SH-SY5Y (cell line): ENCODE measurements around the gene AMPH.

ENCODE experiments used
- GATA2 ChIP-seq: IDR thresholded peaks from 2 replicates; pipeline ENCODE4 v1.6.1; 2011; ENCODE audit warnings: mild to moderate bottlenecking, low read depth, low read length
- GATA3 ChIP-seq: IDR thresholded peaks from 2 replicates; pipeline ENCODE4 v1.6.1; 2011; ENCODE audit warnings: low read depth, mild to moderate bottlenecking, low read length, moderate library complexity

DNA sequence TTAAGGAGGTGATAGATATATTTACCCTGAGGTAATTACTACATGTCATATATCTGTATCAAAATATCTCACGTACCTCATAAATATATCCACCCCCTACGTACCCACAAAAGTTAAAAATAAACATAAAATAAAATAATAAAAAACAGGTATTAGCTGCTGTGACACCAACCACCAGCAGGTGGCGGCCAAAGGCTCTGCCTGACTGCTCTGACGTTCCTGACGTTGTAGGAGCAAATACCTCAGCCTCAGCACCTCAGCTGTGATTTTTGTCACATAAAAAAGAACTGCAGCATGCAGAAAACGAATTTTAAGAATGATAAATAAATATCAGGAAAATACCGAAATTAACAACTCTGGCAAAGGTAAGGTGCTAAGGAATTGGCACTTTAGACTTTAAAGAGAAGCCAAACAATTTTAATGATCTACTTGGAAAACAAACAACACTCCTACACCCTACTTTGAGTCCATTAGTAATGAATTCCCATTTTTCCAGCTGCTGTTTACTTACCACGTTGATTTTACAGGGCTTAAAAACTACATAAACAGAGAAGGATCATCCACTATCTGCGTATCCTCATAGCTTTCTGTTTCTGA lies 232.3 kb downstream of the AMPH start:
- TF ChIP-seq GATA2, result no peak
- TF ChIP-seq GATA3, result no peak
